Progenitor cell of endocrine pancreas (in vitro differentiated cells): ENCODE results near the gene LLGL1. TPM values are rescaled to one million over a fixed set of nuclear protein-coding genes. Genes with fewer than 3 reads are reported as not detected.

Experiments
- DNase-seq: peaks from one replicate; pipeline ENCODE4 v3.0.0; 2021; ENCODE audit warnings: low spot score; ENCODE audit not compliant: unreplicated experiment
- H3K27ac Mint-ChIP-seq: 2 replicates; pipeline ENCODE4 v1.8.0; 2021; ENCODE audit warnings: mild to moderate bottlenecking, moderate library complexity, mixed read lengths
- H3K27me3 Mint-ChIP-seq: 2 replicates; pipeline ENCODE4 v1.8.0; 2021; ENCODE audit warnings: mixed read lengths
- H3K36me3 Mint-ChIP-seq: 2 replicates; pipeline ENCODE4 v1.8.0; 2022; ENCODE audit warnings: mixed read lengths; ENCODE audit not compliant: insufficient read depth
- H3K4me1 Mint-ChIP-seq: 2 replicates; pipeline ENCODE4 v1.8.0; 2021; ENCODE audit warnings: low read depth, mixed read lengths
- H3K4me3 Mint-ChIP-seq: 2 replicates; pipeline ENCODE4 v1.8.0; 2021; ENCODE audit warnings: low read depth, mild to moderate bottlenecking, moderate library complexity, mixed read lengths
- H3K9me3 Mint-ChIP-seq: 2 replicates; pipeline ENCODE4 v1.8.0; 2021; ENCODE audit warnings: low read depth, mixed read lengths
- CTCF ChIP-seq: fragments of 200-600 bp; sonication (generic); IDR thresholded peaks from one replicate; pipeline ENCODE4 v1.5.0; 2021; ENCODE audit warnings: antibody characterized with exemption, mild to moderate bottlenecking; ENCODE audit not compliant: unreplicated experiment
- total RNA-seq: library from RNA; stranded (reverse); gene quantifications from 2 replicates; pipeline ENCODE4 v1.2.1, GENCODE V29; 2021

LLGL1 gene
- total RNA-seq, 1 donor from 2014 or later: 76.7 TPM

GRCh38 chr17:18179804-18180203 is 45.6 kb upstream of the LLGL1 start:
- Mint-ChIP-seq H3K4me3 (peak overlapping the region; percentile 31), H3K4me1 (peaks cover 18% of the 10 kb centered on the region), H3K36me3 (no peaks in the 10 kb centered on the region), H3K9me3 (no peaks in the 10 kb centered on the region), H3K27me3 (no peaks in the 10 kb centered on the region), H3K27ac (peak overlapping the region; percentile 56)
- no peak for TF ChIP-seq CTCF
- no peak for DNase-seq

- H3K36me3 Mint-ChIP-seq: no peaks in the 10 kb centered on the region
- no peak for DNase-seq
- H3K27me3 Mint-ChIP-seq: no peaks in the 10 kb centered on the region
- H3K4me3 Mint-ChIP-seq: no peak overlapping the region
- peaks cover 32% of the 10 kb centered on the region for H3K4me1 Mint-ChIP-seq
- H3K9me3 Mint-ChIP-seq: no peaks in the 10 kb centered on the region
- no peak overlapping the region for H3K27ac Mint-ChIP-seq
- TF ChIP-seq CTCF: no peak
Measured at GRCh38 chr17:18181358-18181757, 44.1 kb upstream of the LLGL1 start.

DNA sequence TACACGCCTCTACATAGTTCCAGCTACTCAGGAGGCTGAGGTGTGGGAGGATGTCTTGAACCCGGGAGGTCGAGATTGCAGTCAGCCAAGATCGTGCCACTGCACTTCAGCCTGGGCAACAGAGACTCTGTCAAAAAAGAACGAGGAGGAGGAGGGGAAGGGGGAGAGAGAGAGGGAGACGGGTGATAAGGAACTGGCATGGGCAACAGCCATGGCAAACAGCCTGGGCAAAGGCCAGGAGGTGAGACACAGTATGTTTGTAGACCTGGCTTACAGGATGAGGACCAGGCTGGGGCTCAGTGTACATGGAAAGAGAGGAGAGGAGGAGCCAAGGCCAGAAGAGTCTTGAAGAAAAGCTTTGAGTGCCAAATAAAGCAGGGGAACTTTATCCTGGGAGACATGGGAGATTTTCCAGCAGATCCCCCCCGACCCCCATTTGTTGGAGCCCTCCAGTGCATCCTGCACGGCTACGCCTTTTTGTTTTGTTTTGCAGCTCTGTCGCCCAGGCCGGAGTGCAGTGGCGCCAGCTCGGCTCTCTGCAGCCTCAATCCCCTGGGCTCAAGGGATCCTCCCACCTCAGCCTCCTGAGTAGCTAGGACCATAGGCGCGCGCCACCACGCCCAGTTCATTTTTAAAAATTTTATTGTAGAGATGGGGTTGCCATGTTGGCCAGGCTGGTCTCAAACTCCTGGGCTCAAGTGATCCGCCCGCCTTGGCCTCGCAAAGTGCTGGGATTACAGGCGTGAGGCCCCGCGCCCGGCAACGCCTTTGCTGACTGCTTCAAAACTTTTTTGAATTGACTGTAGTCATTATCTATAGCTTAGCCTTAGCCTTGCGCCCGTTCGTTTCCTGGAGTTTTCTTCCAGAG is 43.1 kb upstream of the LLGL1 start:
- Mint-ChIP-seq H3K9me3 (no peaks in the 10 kb centered on the region), H3K4me3 (peak overlapping the region; percentile 97)

DNA sequence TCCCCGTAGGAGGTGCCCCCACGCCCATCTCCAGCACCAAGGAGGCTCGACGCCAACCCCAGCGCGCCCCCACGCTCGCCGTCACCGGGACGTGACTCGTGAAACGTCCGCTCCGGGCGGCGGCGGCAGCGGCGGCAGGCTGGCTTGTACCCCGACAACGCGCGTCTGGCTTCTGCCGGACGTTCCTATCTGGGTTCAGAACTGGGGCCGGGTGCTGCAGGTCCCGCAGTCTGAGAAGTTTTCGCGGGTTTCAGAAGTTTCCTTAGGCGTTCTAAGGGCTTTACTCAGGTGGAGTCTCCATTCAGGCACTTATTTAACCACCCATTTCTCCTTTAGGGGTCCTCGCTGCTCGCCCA is 42.5 kb upstream of the LLGL1 start:
- peak overlapping the region; percentile 97 for H3K4me3 Mint-ChIP-seq
- no peak for TF ChIP-seq CTCF
- peaks cover 44% of the 10 kb centered on the region for H3K4me1 Mint-ChIP-seq
- H3K27ac Mint-ChIP-seq: peak overlapping the region; percentile 99
- H3K36me3 Mint-ChIP-seq: peaks cover 6% of the 10 kb centered on the region
- H3K27me3 Mint-ChIP-seq: no peaks in the 10 kb centered on the region
- DNase-seq: peak; percentile 54
- H3K9me3 Mint-ChIP-seq: no peaks in the 10 kb centered on the region

More for the DNA sequence above, 43.1 kb upstream of the LLGL1 start:
- H3K27me3 Mint-ChIP-seq: no peaks in the 10 kb centered on the region
- peak; percentile 14 for DNase-seq
- TF ChIP-seq CTCF: no peak
- H3K27ac Mint-ChIP-seq: peak overlapping the region; percentile 99
- peaks cover 3% of the 10 kb centered on the region for H3K36me3 Mint-ChIP-seq
- H3K4me1 Mint-ChIP-seq: peaks cover 42% of the 10 kb centered on the region

DNA sequence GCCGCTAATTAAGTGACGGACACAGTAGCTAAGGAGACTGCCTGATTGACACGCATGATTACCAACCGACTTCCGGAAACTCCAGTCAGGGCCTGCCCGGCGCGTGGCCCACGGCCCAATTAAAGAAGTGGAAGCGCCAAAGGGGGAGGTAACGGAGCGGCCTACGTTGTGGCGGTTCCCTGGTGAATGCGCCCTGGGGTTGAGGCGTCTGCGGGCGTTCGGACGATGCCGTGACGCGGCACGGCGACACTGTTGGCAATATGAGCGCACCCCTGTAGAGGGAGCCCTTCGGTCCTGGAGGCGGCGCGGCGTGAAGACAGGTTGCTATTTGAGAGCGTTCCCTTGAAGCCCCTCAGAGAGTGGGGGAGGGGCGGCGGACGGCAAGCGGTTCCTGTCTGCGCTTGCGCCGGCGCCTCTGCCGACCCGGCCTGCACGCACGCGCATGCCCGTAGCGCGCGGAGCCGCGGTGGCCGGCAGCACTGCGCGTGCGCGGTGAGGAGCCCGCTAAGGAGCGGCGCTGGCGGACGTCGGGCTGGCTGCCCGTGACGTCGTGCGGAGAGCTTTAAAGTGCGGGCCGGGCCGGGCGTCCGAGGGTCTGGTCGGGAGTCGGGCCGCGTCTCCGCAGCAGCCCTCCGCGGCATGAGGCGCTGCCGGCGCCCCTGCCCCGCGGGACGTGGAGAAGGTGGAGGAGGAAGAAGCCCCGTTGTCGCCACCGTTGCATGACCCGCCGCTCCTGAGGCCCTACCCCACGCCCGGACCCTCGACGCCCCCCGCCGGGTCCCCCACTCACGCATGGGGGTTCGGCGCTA is 41.9 kb upstream of the LLGL1 start, which contains the start of gene ALKBH5:
Gene ALKBH5, plus strand, starts transcription at position 495 of the 809 bp plus-strand sequence. CDS start 416 bp downstream, outside the sequence.
- H3K4me3 Mint-ChIP-seq: peak within 1 kb of the TSS; percentile 97
- peak; percentile 51 for TF ChIP-seq CTCF
- peaks cover 50% of the 10 kb centered on the region for H3K4me1 Mint-ChIP-seq
- H3K27me3 Mint-ChIP-seq: no peaks in the 10 kb centered on the region
- peaks cover 10% of the 10 kb centered on the region for H3K36me3 Mint-ChIP-seq
- no peaks in the 10 kb centered on the region for H3K9me3 Mint-ChIP-seq
- peak; percentile 94 for DNase-seq
- H3K27ac Mint-ChIP-seq: peak within 1 kb of the TSS; percentile 99
